Loucy (cell line): Measurements from ENCODE around the gene PITX2.

ENCODE experiments used
- H2AFZ ChIP-seq: fragments of 200-600 bp; sonication (generic); 2 replicates; pipeline ENCODE4 v1.6.0; 2016; ENCODE audit warnings: antibody characterized with exemption, mild to moderate bottlenecking, low read length, moderate library complexity
- H3F3A ChIP-seq: fragments of 200-600 bp; 2 replicates; pipeline ENCODE4 v1.6.0; 2016; ENCODE audit warnings: antibody characterized with exemption, low read depth, mild to moderate bottlenecking
- H3K27me3 ChIP-seq: fragments of 200-600 bp; sonication (generic); 2 replicates; pipeline ENCODE4 v1.6.1; 2014; ENCODE audit warnings: low read length, mild to moderate bottlenecking; ENCODE audit not compliant: insufficient read depth, poor library complexity, severe bottlenecking
- H3K36me3 ChIP-seq: fragments of 200-600 bp; sonication (generic); 2 replicates; pipeline ENCODE4 v1.6.1; 2016; ENCODE audit warnings: low read length; ENCODE audit not compliant: insufficient read depth
- H3K4me1 ChIP-seq: fragments of 200-600 bp; sonication (generic); 2 replicates; pipeline ENCODE4 v1.5.1; 2014; ENCODE audit warnings: low read length, mild to moderate bottlenecking; ENCODE audit not compliant: insufficient read depth, poor library complexity, severe bottlenecking
- H3K4me2 ChIP-seq: fragments of 200-600 bp; sonication (generic); 2 replicates; pipeline ENCODE4 v1.6.0; 2014; ENCODE audit warnings: antibody characterized with exemption, low read length, low read depth, mild to moderate bottlenecking; ENCODE audit not compliant: poor library complexity, severe bottlenecking
- H3K4me3 ChIP-seq: fragments of 200-600 bp; sonication (generic); 2 replicates; pipeline ENCODE4 v1.5.1; 2014; ENCODE audit warnings: low read length, mild to moderate bottlenecking, mixed read lengths; ENCODE audit not compliant: poor library complexity, severe bottlenecking
- H3K79me2 ChIP-seq: fragments of 200-600 bp; sonication (generic); 2 replicates; pipeline ENCODE4 v1.6.1; 2014; ENCODE audit warnings: low read length; ENCODE audit not compliant: insufficient read depth
- H3K9ac ChIP-seq: fragments of 200-600 bp; sonication (generic); 2 replicates; pipeline ENCODE4 v1.6.0; 2014; ENCODE audit warnings: mild to moderate bottlenecking, low read depth, low read length, moderate library complexity; ENCODE audit not compliant: poor library complexity, severe bottlenecking
- H3K9me2 ChIP-seq: fragments of 200-600 bp; sonication (generic); replicated peaks from 2 replicates; pipeline ENCODE4 v1.6.1; 2016; ENCODE audit warnings: low read depth, low read length, mixed read lengths
- H3K9me3 ChIP-seq: fragments of 200-600 bp; sonication (generic); 2 replicates; pipeline ENCODE4 v1.6.1; 2014; ENCODE audit warnings: mild to moderate bottlenecking, antibody characterized with exemption, low read length, low read depth; ENCODE audit not compliant: insufficient read depth
- H4K20me1 ChIP-seq: fragments of 200-600 bp; sonication (generic); 2 replicates; pipeline ENCODE4 v1.6.0; 2014; ENCODE audit warnings: antibody characterized with exemption, low read length, mild to moderate bottlenecking; ENCODE audit not compliant: insufficient read depth, poor library complexity, severe bottlenecking
- CTCF ChIP-seq: fragments of 200-600 bp; sonication (generic); conservative IDR thresholded peaks from 2 replicates; pipeline ENCODE4 v1.5.1; 2014; ENCODE audit warnings: mild to moderate bottlenecking, antibody characterized with exemption, low read length
- EZH2phosphoT487 ChIP-seq: fragments of 200-600 bp; IDR thresholded peaks from 2 replicates; pipeline ENCODE4 v1.6.1; 2018; ENCODE audit warnings: antibody characterized with exemption, mild to moderate bottlenecking, moderate library complexity, borderline replicate concordance

PITX2 gene

GRCh38 chr4:110610620-110610939 lies 12.3 kb downstream of the PITX2 start:
- TF ChIP-seq EZH2phosphoT487 (no peak), CTCF (no peak)
- Histone ChIP-seq H3K4me3 (no peak overlapping the region), H3K4me1 (no peaks in the 10 kb centered on the region), H4K20me1 (no peaks in the 10 kb centered on the region), H3K9me2 (no peaks in the 10 kb centered on the region), H3F3A (no peaks in the 10 kb centered on the region), H3K4me2 (no peak overlapping the region), H3K79me2 (no peaks in the 10 kb centered on the region), H3K9me3 (no peaks in the 10 kb centered on the region), H3K36me3 (no peaks in the 10 kb centered on the region), H3K9ac (no peak overlapping the region), H2AFZ (no peak overlapping the region), H3K27me3 (no peaks in the 10 kb centered on the region)

GRCh38 chr4:110609044-110609750 lies 13.7 kb downstream of the PITX2 start:
- no peaks in the 10 kb centered on the region for H3F3A ChIP-seq
- no peaks in the 10 kb centered on the region for H3K9me2 ChIP-seq
- no peaks in the 10 kb centered on the region for H3K27me3 ChIP-seq
- no peaks in the 10 kb centered on the region for H3K79me2 ChIP-seq
- TF ChIP-seq CTCF, result no peak
- H3K4me2 ChIP-seq, result no peak overlapping the region
- H2AFZ ChIP-seq, result no peak overlapping the region
- no peaks in the 10 kb centered on the region for H4K20me1 ChIP-seq
- H3K9ac ChIP-seq, result no peak overlapping the region
- H3K36me3 ChIP-seq, result no peaks in the 10 kb centered on the region
- no peaks in the 10 kb centered on the region for H3K9me3 ChIP-seq
- H3K4me3 ChIP-seq, result no peak overlapping the region
- H3K4me1 ChIP-seq, result no peaks in the 10 kb centered on the region

- no peaks in the 10 kb centered on the region for H3K36me3 ChIP-seq
- H3K27me3 ChIP-seq, result no peaks in the 10 kb centered on the region
- H3K9ac ChIP-seq, result no peak overlapping the region
- no peaks in the 10 kb centered on the region for H3K4me1 ChIP-seq
- H3F3A ChIP-seq, result no peaks in the 10 kb centered on the region
- no peak overlapping the region for H3K4me3 ChIP-seq
- no peaks in the 10 kb centered on the region for H3K9me3 ChIP-seq
- H4K20me1 ChIP-seq, result no peaks in the 10 kb centered on the region
- no peaks in the 10 kb centered on the region for H3K9me2 ChIP-seq
- H3K79me2 ChIP-seq, result no peaks in the 10 kb centered on the region
- TF ChIP-seq CTCF, result no peak
- TF ChIP-seq EZH2phosphoT487, result no peak
- H2AFZ ChIP-seq, result no peak overlapping the region
- H3K4me2 ChIP-seq, result no peak overlapping the region
Measured at GRCh38 chr4:110605077-110605476, 17.8 kb downstream of the PITX2 start.
